Right lobe of liver (tissue), 6 donors: ENCODE data around the gene SFXN3. TPM values are rescaled to one million over a fixed set of nuclear protein-coding genes. Genes with fewer than 3 reads are reported as not detected.

Experiments
- ATAC-seq, 4 donors: fragments of 200-7000 bp; cut with Tn5 transposase; one replicate each; pipeline ENCODE4 v1.9.1; 2020; ENCODE audit warnings: mild to moderate bottlenecking in 4 of 4, moderate library complexity in 4 of 4
- DNase-seq, 3 donors: peaks; one replicate each; pipeline ENCODE4 v3.0.0-alpha.2; 2020
- H3K27ac ChIP-seq, 3 donors: fragments of 200-600 bp; one replicate each; pipeline ENCODE4 v1.8.0; 2022
- H3K27me3 ChIP-seq, 2 donors: fragments of 200-600 bp; one replicate each; pipeline ENCODE4 v1.8.0; 2022
- H3K36me3 ChIP-seq, 4 donors: fragments of 200-600 bp; sonication (generic) in 1 of 4; one replicate each; pipeline versions ENCODE4 v1.5.1 to v1.8.0; 2017 to 2022; ENCODE audit warnings: control low read depth in 1 of 4
- H3K4me1 ChIP-seq, 4 donors: fragments of 200-600 bp; sonication (generic) in 1 of 4; one replicate each; pipeline versions ENCODE4 v1.5.1 to v1.8.0; 2017 to 2022; ENCODE audit warnings: control low read depth in 1 of 4
- H3K4me3 ChIP-seq, 3 donors: fragments of 200-600 bp; one replicate each; pipeline ENCODE4 v1.8.0; 2022
- H3K9me3 ChIP-seq, 4 donors: fragments of 200-600 bp; sonication (generic) in 1 of 4; one replicate each; pipeline versions ENCODE4 v1.5.1 to v1.8.0; 2017 to 2022; ENCODE audit warnings: control low read depth in 1 of 4
- CTCF ChIP-seq, 4 donors: fragments of 200-600 bp in 3 of 4; fragments of 450-650 bp in 1 of 4; IDR thresholded peaks; one replicate each; pipeline versions ENCODE4 v1.5.1 to v1.8.0; 2016 to 2022; ENCODE audit warnings: antibody characterized with exemption in 4 of 4, mild to moderate bottlenecking in 2 of 4
- POLR2A ChIP-seq: fragments of 450-650 bp; IDR thresholded peaks from one replicate; pipeline ENCODE4 v1.6.1; 2017; ENCODE audit warnings: antibody characterized with exemption, mild to moderate bottlenecking
- WGBS: methylation state at CpG from one replicate; pipeline ENCODE4 v1.1.6; 2018; ENCODE audit warnings: low coverage, low lambda C conversion rate; ENCODE audit not compliant: insufficient coverage; ENCODE audit errors: missing lambda C conversion rate; 5-methylcytosine and 5-hydroxymethylcytosine counted together
- intact Hi-C, 2 donors: fragments of 100-400 bp; cut with DNase I; formaldehyde crosslinking; loops; one replicate each; pipeline versions ENCODE4 v1.11.2 to v1.14.1; 2022
- total RNA-seq, 6 experiments: library from RNA; depleted of rRNA in 2 of 6; stranded (reverse); fragments of >200 nt in 2 of 6; fragmentation: NEBNext Ultra II Directional in 3 of 6; extraction: Animal tissue kit (Norgen Biotek cat#: 25700) in 3 of 6; gene quantifications; one replicate each; pipeline versions ENCODE4 v1.1.0 to v1.2.4, GENCODE V29; 2016 to 2023
- donor health status: DM: no; HTN: yes; CAD: no.
- donor health status: DM: no; HTN: no; CAD: no.
- donor health status: DM: no; HTN: no; CAD: no.
- donor health status: DM: no; HTN: yes; CAD: no.
- donor health status: DM: no; HTN: yes; CAD: no.

The SFXN3 gene
- total RNA-seq, 6 experiments from 2014 or later = 4.0 to 17.0 (median 7.6) TPM

- no peak overlapping the region for H3K4me3 ChIP-seq
- TF ChIP-seq POLR2A (no peak), CTCF (IDR thresholded peaks at IDR 0.05) (no peak)
- no peak overlapping the region for H3K27ac ChIP-seq
- H3K4me1 ChIP-seq = peaks cover 0 to 8% (median 2%) of the 10 kb centered on the region in 4 donors
- DNase-seq = no peak
- no peak for ATAC-seq
- intact Hi-C loops = no loop called here
- 51% methylated on average over 3 of the region's 5 CpGs for WGBS
- no peaks in the 10 kb centered on the region for H3K9me3 ChIP-seq
- H3K27me3 ChIP-seq = no peaks in the 10 kb centered on the region
- H3K36me3 ChIP-seq = no peaks in the 10 kb centered on the region
Observed at GRCh38 chr10:101016814-101017213, 14.2 kb upstream of the SFXN3 start.

GRCh38 chr10:101018118-101018599 is 12.9 kb upstream of the SFXN3 start:
- Histone ChIP-seq H3K36me3 (no peaks in the 10 kb centered on the region), H3K4me1 (peaks cover 0 to 4% (median 2%) of the 10 kb centered on the region in 4 donors), H3K4me3 (no peak overlapping the region), H3K27ac (no peak overlapping the region), H3K9me3 (no peaks in the 10 kb centered on the region), H3K27me3 (no peaks in the 10 kb centered on the region)
- ATAC-seq (no peak), DNase-seq (no peak)
- TF ChIP-seq CTCF (IDR thresholded peaks at IDR 0.05) (no peak), POLR2A (no peak)
- 40% methylated on average over 2 of the region's 20 CpGs for WGBS
- intact Hi-C loops = no loop called here

- ATAC-seq (peak; percentile 65 to 76 (median 72)), DNase-seq (peak; percentile 67 to 78 (median 77))
- Histone ChIP-seq H3K4me1 (peaks cover 0 to 3% (median 0%) of the 10 kb centered on the region in 4 donors), H3K27me3 (no peaks in the 10 kb centered on the region), H3K27ac (no peak overlapping the region), H3K36me3 (no peaks in the 10 kb centered on the region), H3K4me3 (no peak overlapping the region), H3K9me3 (no peaks in the 10 kb centered on the region)
- no peak for TF ChIP-seq POLR2A
- peak; percentile 57 to 67 (median 62) for TF ChIP-seq CTCF (IDR thresholded peaks at IDR 0.05)
- intact Hi-C loops = no loop called here
- 50% methylated on average over 2 of the region's 45 CpGs for WGBS
Observed at GRCh38 chr10:101018600-101019439, 12.2 kb upstream of the SFXN3 start.

GRCh38 chr10:101019440-101019703 is 11.7 kb upstream of the SFXN3 start:
- H3K4me3 ChIP-seq = no peak overlapping the region
- no peaks in the 10 kb centered on the region for H3K27me3 ChIP-seq
- peaks cover 0 to 3% (median 0%) of the 10 kb centered on the region in 4 donors for H3K4me1 ChIP-seq
- DNase-seq = no peak
- no peak for TF ChIP-seq CTCF (IDR thresholded peaks at IDR 0.05)
- no peak for TF ChIP-seq POLR2A
- intact Hi-C loops = no loop called here
- H3K27ac ChIP-seq = no peak overlapping the region
- WGBS = 75% methylated on average over 1 of the region's 2 CpGs
- no peaks in the 10 kb centered on the region for H3K9me3 ChIP-seq
- no peak for ATAC-seq
- no peaks in the 10 kb centered on the region for H3K36me3 ChIP-seq
